Right atrium auricular region (tissue), 2 donors: Measurements from ENCODE around the gene ONECUT1. TPM values are rescaled to one million over a fixed set of nuclear protein-coding genes. Genes with fewer than 3 reads are reported as not detected.
A peak's percentile ranks its signal among the peaks of the same experiment; 100 is the strongest.

Experiments used
- DNase-seq: peaks from one replicate; pipeline ENCODE4 v3.0.0-alpha.2; 2019; ENCODE audit warnings: low spot score
- H3K27ac ChIP-seq, 2 donors: fragments of 200-600 bp; sonication (generic); 1 replicate in 1 of 2; 2 replicates in 1 of 2; pipeline ENCODE4 v1.5.1; 2016 to 2019
- H3K27me3 ChIP-seq, 2 donors: fragments of 200-600 bp; sonication (generic); one replicate each; pipeline versions ENCODE4 v1.5.1 to v1.6.0; 2017 to 2019
- H3K36me3 ChIP-seq: fragments of 200-600 bp; sonication (generic); one replicate; pipeline ENCODE4 v1.5.1; 2016
- H3K4me1 ChIP-seq, 2 donors: fragments of 200-600 bp; sonication (generic); one replicate each; pipeline versions ENCODE4 v1.5.1 to v1.6.0; 2017 to 2019
- H3K4me3 ChIP-seq, 2 donors: fragments of 200-600 bp; sonication (generic); 1 replicate in 1 of 2; 2 replicates in 1 of 2; pipeline ENCODE4 v1.5.1; 2017 to 2019; ENCODE audit warnings: mild to moderate bottlenecking in 1 of 2, moderate library complexity in 1 of 2
- H3K9me3 ChIP-seq, 2 donors: fragments of 200-600 bp; sonication (generic); one replicate each; pipeline ENCODE4 v1.5.1; 2019
- CTCF ChIP-seq, 2 donors: fragments of 200-600 bp; sonication (generic); IDR thresholded peaks; one replicate each; pipeline ENCODE4 v1.5.1; 2019; ENCODE audit warnings: antibody characterized with exemption in 2 of 2
- total RNA-seq, 2 donors: library from RNA; depleted of rRNA; stranded (reverse); fragments of >200 nt; gene quantifications; one replicate each; pipeline ENCODE4 v1.1.0, GENCODE V29; 2016

The ONECUT1 gene
- total RNA-seq, 2 donors from 2014 or later = not detected

DNA sequence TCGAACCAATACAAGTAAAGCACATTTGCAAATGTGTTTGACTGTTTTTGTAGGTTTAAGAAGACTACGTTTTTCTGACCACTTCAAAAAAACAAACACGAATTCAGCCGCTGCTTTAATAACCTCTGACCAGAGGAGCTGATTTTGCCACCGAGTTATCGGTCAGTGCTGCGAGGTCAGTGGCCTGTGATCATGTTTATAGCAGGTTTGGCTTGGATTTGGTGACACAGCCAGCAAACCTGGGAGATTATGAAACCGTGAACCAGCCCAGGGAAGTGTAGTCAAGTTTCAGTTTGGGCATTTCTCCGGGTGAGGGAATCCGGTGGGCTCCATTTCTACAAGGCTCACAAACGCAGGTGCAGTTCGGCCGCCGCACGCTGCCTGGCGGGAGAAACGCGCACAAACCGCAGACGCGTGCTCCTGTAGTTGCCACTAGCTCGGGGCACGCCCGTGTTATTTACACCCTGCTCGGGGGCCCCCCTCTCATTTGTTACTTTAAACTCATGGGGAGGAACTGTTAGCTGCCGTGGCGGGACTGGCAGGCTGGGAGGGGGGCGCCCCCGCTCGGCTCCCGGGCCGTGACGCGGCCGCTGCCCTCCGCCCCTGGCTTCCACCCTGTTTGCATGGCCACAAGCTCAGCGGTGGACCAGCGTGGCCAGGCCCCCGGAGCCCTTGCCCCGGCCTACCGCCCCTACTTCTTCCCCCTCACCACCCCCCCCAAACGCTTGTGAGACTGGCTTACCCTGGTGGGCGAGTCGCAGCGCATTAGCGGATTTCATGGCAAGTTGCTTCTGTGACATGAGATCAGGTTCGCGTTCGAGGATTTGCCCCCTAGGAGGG, 13.6 kb upstream of the ONECUT1 start:
- no peaks in the 10 kb centered on the region for H3K9me3 ChIP-seq
- H3K27me3 ChIP-seq = peaks cover 36 to 37% of the 10 kb centered on the region in 2 donors
- H3K27ac ChIP-seq = no peak overlapping the region
- DNase-seq = no peak
- peak overlapping the region in 1 of 2 donors; percentile 12 for H3K4me3 ChIP-seq
- no peak for TF ChIP-seq CTCF (IDR thresholded peaks at IDR 0.05)
- H3K36me3 ChIP-seq = no peaks in the 10 kb centered on the region
- peaks cover 0 to 32% of the 10 kb centered on the region in 2 donors for H3K4me1 ChIP-seq

- H3K4me1 ChIP-seq = peaks cover 0 to 38% of the 10 kb centered on the region in 2 donors
- H3K36me3 ChIP-seq = no peaks in the 10 kb centered on the region
- no peak for DNase-seq
- no peak for TF ChIP-seq CTCF (IDR thresholded peaks at IDR 0.05)
- H3K4me3 ChIP-seq = no peak overlapping the region
- H3K9me3 ChIP-seq = no peaks in the 10 kb centered on the region
- no peak overlapping the region for H3K27ac ChIP-seq
- peaks cover 42 to 43% of the 10 kb centered on the region in 2 donors for H3K27me3 ChIP-seq
These were observed 13.0 kb upstream of the ONECUT1 start for GRCh38 chr15:52803108-52803466.

GRCh38 chr15:52802110-52802509, 12.0 kb upstream of the ONECUT1 start:
- H3K9me3 ChIP-seq = no peaks in the 10 kb centered on the region
- no peaks in the 10 kb centered on the region for H3K36me3 ChIP-seq
- no peak overlapping the region for H3K27ac ChIP-seq
- no peak overlapping the region for H3K4me3 ChIP-seq
- DNase-seq = no peak
- peaks cover 52 to 53% of the 10 kb centered on the region in 2 donors for H3K27me3 ChIP-seq
- TF ChIP-seq CTCF (IDR thresholded peaks at IDR 0.05) = no peak
- H3K4me1 ChIP-seq = peaks cover 0 to 45% of the 10 kb centered on the region in 2 donors

DNA sequence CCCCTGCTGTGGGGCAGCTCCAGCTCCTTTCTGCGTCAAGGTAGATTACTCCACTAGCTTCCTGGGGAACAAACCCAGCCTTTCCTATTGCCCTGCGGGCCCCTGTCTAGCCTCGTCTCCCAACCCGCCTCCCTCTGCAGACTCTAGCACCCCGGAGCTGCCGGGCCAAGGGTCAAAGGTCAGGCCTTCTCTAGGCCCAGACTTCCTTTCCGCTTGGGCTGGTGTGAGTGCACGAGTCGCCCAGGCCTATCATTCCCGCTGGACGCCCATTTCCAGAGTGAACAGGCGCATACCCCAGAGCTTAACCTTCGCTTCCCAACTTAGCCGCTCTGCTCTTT, 11.6 kb upstream of the ONECUT1 start:
- no peak for TF ChIP-seq CTCF (IDR thresholded peaks at IDR 0.05)
- no peak overlapping the region for H3K27ac ChIP-seq
- no peaks in the 10 kb centered on the region for H3K36me3 ChIP-seq
- peaks cover 55% of the 10 kb centered on the region in 2 donors for H3K27me3 ChIP-seq
- no peaks in the 10 kb centered on the region for H3K9me3 ChIP-seq
- H3K4me1 ChIP-seq = peaks cover 0 to 45% of the 10 kb centered on the region in 2 donors
- DNase-seq = no peak
- H3K4me3 ChIP-seq = no peak overlapping the region

DNA sequence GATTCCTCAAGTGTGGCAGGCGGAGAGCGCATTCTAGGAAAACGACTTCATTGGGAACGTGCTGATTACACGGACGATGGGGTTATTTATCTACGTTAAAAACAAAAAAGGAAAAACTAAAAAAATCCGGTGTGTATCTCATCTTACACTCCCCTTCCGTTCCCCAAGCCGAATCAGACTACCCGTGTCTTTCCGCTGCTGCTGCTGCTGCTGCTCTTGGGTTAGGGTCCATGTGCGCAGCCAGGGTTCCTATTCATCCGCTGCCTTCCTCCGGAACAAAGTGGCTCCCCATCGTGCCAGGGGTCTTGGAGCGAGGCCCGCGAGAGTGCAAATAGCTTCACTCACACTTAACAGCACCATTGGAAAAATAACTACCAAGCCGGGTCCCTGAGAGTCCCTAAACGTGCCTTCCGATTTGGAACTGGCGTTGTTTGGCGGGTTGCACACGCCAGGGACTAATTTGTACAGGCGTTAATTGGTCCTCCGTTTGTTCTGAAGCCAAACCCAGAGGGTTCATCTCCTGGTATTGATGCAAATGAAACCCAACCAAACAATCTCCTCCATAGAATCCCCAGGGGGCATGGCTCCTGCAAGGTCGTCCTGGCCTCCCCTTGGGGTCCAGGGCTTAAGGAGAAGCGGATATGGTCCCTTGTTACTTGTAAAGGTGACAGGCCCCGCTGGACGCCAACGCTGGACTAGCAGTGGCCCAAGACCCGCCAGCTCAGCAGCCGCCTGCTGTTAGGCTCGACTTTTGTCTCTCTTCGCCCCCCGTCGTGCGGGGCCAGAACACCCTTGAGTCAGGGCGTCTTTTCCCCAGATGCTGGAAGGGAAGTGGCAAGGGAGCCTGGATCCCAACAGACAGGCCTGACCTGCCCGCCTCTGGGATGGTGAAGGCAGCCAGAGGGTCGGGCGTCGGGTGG, 11.0 kb upstream of the ONECUT1 start:
- peaks cover 0 to 44% of the 10 kb centered on the region in 2 donors for H3K4me1 ChIP-seq
- no peak for DNase-seq
- H3K36me3 ChIP-seq = no peaks in the 10 kb centered on the region
- no peak overlapping the region for H3K27ac ChIP-seq
- TF ChIP-seq CTCF (IDR thresholded peaks at IDR 0.05) = no peak
- no peaks in the 10 kb centered on the region for H3K9me3 ChIP-seq
- H3K4me3 ChIP-seq = no peak overlapping the region
- peaks cover 56 to 61% of the 10 kb centered on the region in 2 donors for H3K27me3 ChIP-seq
